GM19463 (cell line): ENCODE results near the gene NCOA7.
A peak's percentile ranks its signal among the peaks of the same experiment; 100 is the strongest.

Source experiments
- ATAC-seq: cut with Tn5 transposase; IDR thresholded peaks from one replicate; pipeline ENCODE4 v1.9.1; 2021; ENCODE audit warnings: mild to moderate bottlenecking, moderate library complexity; ENCODE audit not compliant: unreplicated experiment

The NCOA7 gene, protein sequence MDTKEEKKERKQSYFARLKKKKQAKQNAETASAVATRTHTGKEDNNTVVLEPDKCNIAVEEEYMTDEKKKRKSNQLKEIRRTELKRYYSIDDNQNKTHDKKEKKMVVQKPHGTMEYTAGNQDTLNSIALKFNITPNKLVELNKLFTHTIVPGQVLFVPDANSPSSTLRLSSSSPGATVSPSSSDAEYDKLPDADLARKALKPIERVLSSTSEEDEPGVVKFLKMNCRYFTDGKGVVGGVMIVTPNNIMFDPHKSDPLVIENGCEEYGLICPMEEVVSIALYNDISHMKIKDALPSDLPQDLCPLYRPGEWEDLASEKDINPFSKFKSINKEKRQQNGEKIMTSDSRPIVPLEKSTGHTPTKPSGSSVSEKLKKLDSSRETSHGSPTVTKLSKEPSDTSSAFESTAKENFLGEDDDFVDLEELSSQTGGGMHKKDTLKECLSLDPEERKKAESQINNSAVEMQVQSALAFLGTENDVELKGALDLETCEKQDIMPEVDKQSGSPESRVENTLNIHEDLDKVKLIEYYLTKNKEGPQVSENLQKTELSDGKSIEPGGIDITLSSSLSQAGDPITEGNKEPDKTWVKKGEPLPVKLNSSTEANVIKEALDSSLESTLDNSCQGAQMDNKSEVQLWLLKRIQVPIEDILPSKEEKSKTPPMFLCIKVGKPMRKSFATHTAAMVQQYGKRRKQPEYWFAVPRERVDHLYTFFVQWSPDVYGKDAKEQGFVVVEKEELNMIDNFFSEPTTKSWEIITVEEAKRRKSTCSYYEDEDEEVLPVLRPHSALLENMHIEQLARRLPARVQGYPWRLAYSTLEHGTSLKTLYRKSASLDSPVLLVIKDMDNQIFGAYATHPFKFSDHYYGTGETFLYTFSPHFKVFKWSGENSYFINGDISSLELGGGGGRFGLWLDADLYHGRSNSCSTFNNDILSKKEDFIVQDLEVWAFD

DNA sequence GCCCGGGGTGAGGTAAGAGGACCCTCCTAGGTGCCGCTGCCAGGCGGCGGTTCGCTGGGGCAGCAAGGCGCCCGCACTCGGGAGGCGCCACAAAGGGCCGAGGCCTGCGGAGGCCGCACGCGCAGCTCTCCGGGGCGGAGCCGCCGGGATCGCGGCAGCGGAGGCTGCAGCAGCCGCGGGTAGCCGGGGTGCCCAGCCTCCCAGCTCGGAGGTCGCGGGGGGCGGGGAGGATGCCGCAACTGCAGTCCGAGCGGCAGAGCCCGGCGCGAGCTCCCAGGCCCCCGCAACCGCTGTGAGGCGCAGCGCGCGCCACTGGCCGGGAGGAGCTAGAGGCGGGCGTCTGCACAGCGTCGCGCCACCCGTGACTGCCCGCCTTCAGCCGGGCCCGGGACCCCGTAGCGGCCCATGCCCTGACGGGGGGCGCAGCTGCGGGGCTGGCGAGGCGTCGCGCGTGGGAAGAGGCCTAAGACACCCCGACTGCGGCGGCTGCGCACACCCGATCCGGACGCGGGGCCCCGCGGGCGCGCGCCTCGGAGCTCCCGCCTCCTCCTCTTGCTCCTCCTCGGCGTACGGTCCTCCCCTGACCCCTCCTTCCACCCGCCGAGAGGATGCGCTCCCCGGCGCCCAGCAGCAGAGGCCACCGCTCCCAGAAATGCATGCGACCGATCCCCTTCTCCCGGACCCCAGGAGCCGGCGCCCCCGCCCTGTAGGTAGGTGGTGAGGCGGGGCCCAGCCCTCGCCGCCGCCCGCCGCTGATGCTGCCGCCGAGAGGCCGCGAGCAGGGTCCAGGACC is at the start of gene NCOA7:
Gene NCOA7, plus strand, starts transcription at position 603 of the 793 bp plus-strand sequence. CDS start 24,395 bp downstream, outside the sequence.
- peak; percentile 78 for ATAC-seq

DNA sequence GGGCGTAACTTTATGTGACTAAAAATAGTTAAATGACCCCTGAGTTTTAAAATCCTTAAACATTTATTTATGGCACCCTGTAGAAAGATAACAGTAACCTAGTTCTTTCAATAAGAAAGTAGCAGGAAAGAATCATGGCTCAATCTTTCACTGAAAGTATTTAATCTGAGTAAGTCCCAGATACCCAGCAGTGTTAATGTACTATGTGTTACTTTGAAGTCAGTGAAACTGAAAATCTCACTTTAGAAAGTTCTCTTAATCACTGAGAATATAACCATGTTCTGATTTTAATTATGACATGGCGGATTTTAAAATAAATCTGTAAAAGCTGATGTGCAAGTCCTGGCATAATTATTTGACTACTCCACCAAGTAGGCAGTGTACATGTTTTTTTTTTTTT is 49.4 kb upstream of the NCOA7 start:
- ATAC-seq: no peak

DNA sequence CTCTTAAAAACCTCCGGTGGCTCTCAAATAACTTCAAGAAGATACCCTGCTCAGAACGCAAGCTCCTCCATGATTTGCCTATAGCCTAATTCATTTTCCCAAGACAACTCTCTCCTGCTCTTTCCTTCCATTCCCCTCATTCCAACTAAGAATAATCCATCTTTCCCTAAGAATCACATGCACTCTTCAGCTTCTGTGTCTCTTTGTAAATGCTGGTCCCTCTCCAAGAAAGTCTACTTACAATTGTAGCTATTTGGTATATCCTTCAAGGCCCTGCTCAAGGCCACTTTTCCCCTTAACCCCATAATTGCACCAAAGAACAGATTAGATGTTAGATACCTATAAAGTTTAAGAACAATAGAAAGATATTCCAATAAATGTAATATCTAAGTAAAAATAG is 48.7 kb upstream of the NCOA7 start:
- ATAC-seq: no peak

DNA sequence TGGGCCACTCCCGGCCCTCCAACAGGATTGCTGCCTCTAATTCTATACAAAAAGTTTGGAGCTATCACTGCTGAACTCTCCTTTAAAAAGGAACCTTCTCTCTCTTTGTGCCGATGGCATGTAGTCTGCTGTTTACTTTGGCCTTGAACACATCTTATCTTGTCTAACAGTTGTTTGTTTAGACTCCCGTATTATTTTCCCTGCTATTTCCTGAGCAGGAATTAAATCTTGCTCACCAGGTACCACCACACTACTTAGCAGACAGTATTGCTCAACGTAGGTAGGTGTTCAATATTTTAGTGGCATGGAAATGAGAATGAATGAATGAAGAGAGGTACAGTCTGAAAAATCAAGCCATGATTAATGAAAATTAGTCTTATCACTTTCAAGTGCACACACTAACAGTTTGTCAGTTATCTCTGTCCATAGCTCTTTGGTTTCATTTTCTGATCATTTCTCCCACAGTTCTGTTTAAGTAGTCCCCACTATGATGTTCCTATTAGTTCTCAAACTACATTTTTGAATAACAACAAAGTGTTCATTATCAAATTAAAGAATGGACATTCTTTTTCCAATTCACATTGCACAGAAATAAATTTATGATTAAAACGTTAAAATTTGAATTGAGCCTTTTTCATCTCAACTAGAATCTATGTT is 48.2 kb upstream of the NCOA7 start:
- no peak for ATAC-seq

DNA sequence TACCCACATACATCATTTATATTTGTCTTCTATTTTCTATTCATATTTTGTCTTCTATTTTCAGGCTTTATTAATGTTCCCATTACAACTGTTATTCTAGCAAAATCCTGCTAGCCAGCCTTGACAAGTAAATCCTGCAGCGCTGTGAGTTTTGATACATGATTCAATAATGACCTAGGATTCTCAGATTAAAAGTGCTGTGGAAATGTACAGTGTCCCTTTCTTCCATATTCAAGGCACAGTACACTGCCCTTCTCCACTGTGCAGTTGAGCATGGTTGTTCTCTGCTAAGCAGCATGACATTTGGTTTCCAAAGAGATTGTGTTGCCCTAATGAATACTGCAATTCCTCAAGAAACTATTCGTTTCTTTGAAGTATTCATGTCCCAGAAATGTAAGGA is 47.2 kb upstream of the NCOA7 start:
- no peak for ATAC-seq

DNA sequence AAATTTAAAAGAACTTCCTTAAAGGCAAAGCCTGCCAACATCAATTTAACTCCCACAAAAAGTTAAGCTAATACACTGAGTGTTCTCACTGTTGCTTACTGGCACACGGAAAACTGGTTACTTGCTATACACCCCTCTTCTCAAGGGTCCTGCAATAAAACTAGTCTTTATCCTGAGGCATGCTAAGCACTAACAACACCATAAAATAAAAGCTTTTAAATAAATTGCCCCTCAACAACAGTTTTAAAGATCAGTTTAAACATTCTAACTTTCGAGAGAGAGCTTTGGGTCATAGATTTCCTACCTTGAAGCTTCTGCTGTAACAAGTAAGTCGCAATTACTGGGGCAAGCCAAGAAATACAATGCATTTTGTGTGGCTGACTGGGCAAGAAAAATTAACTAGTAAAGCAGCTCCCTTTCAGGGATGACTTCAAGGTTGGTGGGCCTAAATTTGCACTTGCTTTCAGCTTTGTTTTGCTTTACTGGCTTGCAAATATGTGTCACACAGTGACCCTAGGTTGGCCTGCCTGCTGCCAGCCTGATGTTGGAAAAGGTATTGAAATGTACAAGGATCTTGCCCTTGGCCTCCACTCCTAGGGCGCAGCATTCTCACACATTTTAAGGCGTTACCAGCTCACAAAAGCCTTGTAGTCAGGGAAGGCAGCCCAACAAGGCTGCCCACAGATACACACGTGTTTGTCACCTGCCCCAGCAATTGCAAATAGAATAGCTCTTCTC is 45.3 kb upstream of the NCOA7 start:
- ATAC-seq: no peak

DNA sequence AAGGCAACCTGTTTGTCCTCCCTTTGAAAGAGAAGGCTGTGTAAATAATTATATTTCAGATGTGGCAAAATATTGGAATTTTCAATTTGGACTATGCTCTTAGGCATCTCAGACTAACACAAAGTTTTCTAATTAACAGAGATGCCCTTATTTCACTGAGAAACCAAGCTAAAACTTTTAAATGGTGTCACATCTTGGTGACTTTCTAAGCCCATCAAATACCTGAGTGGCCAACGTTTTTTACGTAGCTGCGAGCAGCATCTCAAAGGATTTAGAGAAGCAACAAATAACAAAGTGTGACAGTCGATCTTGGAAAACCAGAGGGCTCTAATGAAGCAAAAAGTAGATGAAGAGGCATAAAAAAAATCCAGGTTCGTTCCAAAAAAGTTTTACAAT is 44.7 kb upstream of the NCOA7 start:
- no peak for ATAC-seq

DNA sequence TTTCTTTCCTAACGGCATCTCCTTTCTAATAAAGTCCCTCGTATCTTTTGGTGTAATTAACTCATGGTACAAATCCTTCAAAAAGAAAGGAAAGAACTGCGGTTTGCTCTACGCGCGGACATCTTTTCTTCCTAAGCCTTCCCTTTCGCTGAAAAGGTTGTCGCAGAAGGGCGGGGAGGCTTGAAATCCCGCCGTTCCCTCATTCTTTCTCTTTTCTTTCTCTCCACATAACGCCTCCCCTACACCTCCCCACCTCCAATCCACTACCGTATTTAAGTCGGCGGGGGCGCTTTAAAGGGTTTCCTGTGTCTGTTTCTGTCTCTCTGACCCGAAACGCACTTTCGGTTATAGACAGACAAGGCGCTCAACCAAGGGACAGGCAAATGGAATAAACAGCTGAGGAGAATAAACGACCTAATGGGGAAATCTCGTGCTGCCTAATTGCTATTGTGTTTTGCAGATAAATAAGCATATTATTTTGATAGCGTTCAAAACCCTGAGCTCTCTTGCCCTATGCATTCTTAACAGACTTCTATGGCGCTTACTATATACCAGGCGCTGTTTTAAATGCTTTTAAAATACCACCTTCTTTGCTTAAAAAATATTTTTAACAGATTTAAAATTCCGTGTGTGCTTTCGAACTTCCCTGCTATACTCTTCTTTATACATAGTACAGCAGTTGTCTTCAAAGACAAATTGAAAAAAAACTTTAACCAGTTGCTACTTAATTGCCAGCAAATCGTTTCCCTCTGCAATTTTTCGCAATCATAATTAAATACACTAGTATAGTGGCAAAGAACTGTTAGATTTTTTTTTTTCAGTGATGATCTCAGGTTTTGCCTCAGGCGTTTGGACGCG is 43.8 kb upstream of the NCOA7 start:
- peak; percentile 47 for ATAC-seq

DNA sequence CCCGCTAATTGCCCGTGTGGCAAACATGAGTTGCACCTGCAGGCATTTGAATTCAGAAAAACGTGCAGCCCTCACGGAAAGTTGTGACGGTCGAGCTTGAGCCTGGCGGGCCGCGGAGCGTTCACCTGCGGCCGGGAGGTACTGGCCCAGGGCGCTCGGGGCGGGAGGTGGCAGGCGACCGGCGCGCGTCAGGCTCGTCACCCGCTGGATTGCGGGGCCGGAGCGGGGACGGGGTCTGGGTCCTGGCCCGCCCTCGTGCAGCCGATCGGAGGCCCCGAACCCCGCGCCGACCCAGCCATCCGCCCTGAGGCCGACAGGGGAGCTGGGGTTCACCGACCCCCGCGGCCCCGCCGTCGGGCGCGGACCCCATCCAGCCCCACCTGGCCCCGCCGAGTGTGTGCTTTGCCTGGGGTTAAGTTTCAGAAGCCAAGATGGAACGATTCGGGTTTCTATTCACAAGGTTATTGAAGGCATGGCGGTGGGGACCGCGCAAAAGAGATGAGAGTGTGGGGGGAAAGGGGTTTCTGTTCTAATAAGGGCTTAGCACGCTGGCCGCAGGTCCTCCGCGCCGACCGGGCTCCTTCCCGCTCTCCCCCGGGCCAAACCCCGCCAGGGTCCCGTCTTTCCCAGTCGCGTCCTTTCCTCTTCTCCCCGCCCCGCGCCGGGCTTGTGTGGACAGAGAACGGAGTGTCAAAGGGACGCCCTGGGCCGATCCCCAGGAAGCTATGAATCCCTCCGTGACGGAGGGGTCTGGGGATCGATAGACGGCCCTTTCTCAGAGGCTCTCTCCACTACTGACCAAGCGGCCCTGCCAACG is 43.0 kb upstream of the NCOA7 start:
- no peak for ATAC-seq

DNA sequence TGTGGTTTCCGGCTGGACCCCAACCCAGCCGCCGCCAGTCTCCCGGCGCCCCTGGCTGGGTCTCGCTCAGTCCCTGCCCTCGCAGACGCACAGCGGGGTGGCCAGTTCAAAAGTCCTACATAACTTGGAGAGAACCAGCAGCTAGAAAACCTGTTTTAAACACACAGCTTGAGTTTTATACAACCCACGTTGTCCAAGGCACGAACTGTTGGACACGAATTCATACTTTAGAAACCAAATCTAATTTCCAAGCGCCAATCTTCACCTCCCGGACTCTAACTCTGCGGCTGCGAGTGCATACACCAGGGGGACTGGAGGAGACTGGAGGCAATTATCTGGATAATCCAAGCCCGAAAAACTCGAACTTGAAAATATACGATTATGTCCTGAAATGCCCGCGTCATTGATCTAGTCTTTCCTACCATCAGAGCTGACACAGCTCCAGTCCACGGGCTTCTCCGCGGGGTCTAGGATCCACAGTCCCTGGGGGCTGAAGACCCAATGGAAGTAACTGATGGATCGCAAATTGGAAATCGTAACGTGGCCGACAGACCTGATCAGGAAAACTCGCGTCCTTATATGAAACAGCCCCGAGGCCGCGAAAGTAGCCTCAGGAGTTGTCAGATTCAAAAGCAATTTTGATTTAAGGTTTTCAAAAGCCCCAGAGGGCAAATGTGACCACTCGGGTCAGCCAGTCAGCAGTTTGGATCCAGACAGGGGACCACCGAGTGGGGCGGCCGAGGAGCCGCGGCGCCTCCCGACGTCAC is 42.2 kb upstream of the NCOA7 start:
- no peak for ATAC-seq

DNA sequence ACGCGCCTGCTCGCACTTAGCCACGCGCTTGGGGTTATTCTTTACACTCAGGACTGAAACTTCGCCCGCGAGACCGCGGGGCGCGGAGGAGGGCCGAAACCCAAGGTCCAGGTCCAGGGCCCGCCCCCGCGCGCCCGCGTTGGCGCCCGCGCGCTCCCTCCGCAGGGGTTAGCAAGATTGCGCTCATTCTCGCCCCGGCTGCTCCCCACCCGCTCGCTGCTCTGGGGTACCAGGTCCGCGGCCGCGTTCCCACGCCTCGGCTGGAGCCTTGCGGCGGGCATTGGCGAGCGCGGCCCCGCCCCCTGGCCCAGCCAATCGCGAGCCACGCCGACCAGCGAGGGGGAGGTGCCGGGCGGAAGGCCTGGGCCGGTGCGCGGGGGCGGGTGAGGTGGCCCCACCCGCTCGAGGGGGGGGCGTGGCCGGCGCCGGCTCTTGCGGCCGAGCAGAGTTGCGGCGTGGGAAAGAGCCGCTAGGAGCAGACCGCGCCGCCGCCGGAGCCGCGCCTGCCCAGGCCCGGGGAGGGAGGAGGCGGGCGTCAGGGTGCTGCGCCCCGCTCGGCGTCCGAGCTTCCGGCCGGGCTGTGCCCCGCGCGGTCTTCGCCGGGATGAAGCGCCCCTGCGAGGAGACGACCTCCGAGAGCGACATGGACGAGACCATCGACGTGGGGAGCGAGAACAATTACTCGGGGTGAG is 41.4 kb upstream of the NCOA7 start, which contains the start of gene HEY2:
Gene HEY2, plus strand, starts transcription at position 460 of the 692 bp plus-strand sequence. Its CDS starts 145 bp downstream, at position 605.
- ATAC-seq: peak; percentile 82

DNA sequence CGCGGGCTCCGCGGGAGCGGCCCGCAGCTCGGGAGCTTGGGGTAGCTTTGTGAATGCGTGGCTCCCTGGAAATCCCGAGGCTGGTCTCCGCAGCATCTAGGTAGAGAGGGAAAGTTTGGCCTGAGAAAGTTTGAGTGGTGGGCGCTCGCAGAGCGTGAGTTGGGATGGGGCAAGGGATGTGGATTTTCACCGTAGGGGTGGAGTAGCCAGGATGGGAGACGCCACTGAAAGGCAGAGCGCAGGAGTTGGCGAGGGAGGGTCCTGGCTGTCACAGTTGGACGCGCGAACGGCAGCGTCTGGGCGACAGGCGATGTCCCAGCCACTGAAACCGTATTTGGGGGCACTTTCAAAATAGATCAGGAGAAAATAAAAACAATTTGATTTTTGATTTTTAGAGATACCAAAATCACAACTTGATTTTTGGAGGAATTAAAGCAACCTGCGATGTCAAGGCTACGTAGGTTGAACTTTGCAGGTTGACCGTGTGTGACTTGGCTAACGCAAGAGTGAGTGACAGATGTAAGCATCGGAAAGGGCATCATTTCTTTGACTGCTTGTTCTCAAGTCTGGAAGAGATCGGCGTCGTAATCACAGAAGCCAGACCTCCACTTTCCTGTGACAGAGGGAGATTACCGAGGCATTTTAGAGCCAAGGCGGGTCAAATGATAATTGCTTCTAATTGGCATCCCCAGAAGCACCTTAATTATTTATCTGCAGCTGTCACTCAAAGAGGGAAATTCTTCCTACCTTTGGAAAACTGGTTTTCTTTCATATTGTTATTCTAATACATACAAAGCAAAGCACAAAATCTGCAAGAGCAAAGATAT is 40.7 kb upstream of the NCOA7 start:
- ATAC-seq: no peak

DNA sequence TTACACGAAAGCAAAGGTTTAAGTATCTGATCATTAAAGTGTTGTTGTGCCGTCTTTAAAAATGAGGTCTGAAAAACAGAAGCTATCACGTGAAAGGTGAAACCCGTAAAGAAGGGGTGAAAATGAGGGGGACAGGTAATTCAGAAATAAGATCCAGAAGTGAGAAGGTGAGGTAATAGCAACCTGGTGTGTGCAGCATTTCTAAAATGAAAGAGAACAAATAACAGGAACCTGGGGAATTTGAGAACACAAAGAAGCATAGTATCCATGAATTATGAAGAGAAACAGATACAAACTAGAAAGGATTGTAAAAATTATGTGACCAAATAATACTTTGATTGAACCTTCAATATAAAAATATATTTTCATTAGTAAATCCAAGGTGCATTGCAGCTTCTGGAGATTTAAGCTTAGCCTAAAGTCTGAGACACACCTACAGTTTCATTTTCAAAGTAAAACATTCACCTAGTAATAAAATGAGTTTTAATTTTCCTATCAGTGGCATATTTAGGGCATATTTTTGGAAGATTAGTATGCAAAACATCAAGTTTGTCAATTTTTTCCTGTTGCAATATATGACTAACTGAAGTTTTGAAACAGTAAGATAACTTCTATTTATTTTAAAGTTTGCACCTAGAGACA is 39.9 kb upstream of the NCOA7 start:
- no peak for ATAC-seq

DNA sequence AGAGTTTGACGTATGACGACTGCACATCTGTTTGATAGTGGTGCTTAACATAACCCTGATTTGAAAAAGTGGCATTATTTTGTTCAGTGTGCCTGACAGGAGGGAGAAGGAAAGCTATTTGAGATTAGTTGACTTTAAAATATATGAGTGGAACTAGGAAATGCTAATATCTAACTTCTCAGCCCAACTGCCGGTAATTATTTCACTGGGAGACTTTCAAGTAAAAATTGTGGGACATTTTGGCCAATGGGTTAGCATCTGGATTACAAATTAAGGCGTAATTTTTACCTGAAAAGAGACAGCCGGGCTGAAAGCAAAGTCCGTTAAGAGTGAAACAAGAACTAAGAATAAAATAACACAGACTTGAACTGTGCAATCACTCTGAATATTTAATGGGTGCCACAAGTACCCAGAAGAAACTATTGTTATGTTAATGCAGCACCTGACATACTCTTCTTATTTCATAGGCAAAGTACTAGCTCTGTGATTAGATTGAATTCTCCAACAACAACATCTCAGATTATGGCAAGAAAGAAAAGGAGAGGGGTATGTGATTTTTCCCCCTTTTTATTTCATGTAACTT is 39.3 kb upstream of the NCOA7 start:
- ATAC-seq: no peak

DNA sequence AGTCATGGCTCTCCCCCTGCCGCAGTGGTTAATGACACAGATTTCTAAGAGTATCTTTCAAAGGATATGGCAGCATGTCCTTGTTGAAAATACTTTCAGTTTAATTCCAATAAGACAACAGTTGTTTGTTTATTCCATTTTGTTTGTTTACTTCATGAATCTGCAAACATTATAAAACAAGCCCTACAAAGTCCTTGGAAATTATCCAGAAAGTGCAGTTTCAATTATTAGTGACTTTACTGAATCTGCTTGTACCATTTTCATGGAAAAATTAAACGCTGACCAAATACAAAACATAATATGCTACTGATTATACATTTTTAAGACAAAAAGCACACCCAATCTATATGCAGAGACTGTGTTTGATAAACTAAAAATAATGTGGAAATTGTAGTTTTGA is 38.0 kb upstream of the NCOA7 start:
- no peak for ATAC-seq
